Fibroblast of gingiva (primary cell): Measurements from ENCODE around the gene RASL11B.

Source experiments
- DNase-seq: peaks from one replicate; pipeline ENCODE4 v3.0.0-alpha.2; 2011; ENCODE audit warnings: low read depth

The RASL11B gene

DNA sequence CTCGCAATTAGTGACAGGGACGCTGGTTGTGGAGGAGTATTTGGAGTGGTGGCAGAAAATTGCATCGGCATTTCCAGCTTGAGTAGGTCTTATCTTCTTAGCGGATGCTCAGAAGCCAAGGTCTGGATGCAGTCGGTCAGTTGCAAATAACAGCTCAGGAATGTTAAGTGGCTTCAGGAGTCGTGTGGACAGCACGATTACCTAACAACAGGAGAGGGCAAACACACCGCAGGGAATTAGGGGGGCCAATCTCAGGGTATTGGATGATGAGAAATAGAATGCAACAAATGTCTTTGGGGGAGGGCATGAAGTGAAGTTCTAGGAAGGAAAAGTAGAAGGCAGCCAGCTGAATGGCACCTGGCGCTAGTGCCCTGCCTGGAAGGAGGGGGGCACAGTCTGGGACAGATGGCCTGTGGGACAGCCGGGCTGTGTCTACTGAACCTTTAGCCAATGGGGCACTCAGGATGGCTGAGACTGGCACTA lies 11.8 kb downstream of the RASL11B start:
- DNase-seq, result no peak

DNA sequence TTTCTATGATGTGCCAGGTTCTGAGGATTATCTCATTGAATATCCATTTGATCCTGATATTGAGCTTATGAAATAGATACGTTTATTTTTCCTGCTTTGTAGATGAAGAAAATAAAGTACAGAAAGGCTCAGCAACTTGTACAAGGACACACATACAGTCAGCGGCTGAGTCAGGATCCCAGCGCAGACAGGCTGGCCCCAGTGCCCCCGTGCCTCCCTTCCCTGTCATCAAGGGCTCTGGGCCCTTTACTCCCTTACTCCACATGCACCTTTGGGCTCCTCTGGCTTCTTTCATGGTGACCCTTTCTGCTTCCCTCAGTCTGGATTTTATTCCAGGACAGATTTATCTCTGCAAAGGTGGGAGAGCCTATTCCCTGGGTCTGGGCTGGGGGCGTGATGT lies 12.8 kb downstream of the RASL11B start:
- no peak for DNase-seq

DNA sequence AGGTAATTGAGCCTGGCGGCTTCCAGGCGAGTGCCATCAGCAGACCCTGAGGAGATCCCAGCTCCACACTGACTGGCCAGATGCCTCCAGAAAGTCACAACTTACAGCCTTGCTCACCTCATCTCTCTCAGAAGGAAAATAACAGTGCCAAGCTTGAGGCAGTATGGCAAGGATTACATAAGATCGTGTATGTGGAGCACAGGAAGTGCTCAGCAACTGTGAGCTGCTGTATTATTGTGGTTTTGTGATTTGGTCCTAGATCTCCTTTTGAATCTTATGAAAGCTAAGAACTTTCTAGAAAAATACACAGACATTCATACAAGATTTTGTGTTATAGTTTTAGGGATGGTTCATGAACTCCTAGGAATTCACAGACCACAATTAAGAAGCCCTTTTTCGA lies 14.0 kb downstream of the RASL11B start:
- no peak for DNase-seq

DNA sequence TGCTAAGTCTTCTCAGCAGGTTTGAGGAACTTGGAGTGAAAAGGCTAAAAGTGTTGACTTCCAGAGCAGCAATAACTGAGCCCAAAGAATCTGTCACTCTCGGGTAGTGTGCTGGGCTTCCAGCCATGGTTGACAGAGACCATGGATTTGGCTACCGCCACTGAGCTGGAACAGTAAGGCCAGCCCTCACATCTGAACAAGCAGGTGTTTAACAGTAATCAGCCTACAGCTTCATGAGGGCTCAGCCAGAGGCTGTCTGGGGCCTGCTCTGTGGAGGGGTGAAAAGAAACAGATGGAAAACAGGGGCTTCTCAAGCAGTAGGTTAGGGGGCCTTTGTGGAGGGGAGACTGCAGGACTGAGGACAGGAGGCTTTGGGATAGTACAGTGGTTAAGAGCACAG lies 14.9 kb downstream of the RASL11B start:
- no peak for DNase-seq

DNA sequence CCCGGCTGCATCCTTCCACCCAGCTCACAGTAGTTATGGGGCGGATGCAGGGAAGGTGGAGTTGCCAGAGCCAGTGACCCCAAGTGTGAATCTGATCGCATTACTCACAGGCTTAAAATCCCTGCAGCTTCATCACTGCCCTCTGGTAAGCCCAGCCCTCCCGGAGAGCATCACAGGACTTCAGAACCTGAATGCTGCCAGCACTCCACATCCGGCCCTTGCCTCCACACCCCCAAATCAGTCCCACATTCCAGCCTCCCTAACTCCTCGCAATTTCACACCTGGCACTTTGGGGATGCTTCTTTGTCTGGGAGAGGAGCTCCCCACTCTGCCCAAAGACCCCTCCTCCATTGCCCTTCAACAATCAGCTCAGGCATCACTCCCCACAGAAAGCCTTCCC lies 15.6 kb downstream of the RASL11B start:
- no peak for DNase-seq

DNA sequence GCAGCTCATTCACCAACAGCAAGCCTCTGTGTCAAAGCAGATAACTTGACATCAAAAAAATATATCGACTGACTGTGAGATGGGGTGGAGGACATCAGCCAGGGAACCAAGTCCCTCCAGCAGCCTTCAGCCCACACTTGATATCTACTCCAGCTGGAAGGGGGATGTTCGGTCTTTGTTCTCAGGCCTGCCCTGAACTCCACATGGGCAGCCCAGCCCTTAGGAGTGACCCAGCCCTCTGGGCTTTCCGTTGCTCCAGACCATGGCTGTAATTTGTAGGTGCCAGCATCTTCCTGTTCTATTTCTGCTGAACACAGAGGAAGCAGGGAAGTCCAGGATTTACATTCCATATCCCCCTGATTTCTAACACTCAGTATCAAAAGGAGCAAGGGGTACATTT lies 17.4 kb downstream of the RASL11B start:
- DNase-seq, result no peak

DNA sequence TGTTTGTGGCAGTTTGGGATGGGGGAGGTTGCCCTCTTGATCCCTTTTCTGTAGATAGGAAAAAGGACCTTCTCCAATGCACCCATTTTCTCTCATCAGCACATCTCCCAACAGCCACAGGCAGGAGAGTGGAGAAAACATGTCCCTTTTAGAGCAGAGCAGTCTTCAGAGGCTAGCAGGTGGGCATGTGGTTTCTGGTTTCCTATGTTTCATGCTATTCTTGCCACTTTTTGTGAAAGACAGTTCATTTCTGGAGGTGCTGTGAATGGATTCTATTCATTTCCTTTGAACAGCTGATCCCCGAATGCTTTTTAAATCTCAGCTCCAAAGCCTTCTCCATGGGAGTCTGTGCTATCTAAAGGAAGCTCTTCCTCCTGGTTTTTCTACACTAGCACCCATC lies 18.9 kb downstream of the RASL11B start:
- no peak for DNase-seq

DNA sequence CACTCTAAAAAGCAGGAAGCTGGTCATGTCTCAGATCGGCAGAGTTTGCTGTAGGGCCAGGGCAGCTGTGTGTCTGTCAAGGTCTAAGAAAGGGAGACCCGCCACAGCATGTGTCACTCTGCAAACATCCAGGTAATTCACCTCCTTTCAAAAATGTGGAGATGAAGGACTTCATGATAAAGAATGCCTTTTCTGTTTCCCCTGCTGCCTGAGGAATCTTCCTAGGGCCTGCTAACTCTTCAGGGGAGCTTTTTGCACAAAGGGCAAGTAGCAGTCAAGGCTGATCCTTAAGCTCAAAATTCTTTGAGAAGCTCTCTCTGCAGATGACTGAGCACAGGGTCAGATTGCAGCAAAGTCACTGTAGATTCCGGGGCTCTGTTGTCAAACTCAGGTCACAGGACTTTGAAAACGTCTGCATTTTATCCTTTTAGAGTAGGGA lies 21.1 kb downstream of the RASL11B start:
- DNase-seq, result no peak

DNA sequence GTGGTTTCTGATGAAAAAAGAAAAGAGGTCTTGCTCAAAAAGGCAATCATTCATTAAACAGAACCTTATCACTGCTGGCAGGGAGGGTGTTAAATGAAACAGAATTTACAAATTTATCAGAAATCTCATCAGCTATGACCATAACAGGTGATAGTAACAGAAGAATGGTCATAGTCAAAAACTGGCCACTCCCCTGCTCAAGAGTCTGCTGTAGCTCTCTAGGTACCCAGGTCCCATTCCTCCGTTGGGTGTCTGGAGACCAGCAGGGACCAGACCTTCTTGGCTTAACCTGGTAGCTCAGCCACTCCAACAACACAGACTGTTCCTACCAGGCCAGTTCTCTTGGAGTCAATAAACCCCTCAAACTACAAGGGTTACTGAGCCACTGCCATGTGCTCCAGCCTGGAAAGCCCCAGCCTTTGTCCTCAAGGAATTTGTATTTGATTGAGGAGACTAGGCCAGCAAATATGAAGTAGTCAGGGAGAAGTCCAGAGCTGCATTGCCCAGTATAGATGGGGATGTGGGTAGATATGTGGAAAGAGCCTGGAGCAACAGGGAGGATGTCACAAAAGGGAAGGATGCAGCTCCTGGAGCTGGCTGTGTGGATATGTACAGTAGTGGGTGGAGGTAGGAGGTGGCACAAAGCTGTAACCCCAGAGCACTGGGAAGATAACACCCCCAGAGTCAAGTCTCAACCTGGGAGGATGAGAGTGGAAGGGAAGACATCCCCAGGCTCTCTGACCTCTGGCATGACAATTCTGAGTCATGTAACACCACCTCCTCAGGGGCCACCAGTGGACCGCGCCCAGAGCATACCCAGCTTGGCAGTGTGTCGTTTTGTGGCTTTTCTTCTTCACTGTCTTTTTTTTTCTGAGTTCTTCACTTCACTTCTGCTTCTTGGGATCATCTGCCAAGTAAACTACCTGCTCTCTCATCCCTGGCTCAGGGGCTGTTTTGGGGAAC lies 21.9 kb downstream of the RASL11B start:
- DNase-seq, result no peak

DNA sequence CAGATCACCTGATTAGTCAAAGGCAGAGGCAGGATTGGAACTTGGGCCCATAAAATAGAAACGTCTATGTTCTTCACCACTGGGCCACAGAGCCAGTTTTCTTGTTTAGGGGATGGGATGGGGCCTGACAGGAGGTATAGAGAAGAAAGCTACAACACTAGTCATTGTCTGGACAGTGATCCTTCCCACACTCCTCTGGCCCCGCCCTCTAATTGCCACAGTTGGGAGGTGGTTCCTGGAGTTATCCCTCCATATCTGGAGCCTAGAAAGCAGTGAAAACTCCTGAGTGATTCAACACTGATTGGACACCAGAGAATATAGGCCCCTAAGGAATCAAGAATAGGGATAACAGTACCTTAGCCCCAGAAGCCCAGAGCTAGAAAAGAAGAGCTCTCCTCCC lies 22.9 kb downstream of the RASL11B start:
- DNase-seq, result no peak

DNA sequence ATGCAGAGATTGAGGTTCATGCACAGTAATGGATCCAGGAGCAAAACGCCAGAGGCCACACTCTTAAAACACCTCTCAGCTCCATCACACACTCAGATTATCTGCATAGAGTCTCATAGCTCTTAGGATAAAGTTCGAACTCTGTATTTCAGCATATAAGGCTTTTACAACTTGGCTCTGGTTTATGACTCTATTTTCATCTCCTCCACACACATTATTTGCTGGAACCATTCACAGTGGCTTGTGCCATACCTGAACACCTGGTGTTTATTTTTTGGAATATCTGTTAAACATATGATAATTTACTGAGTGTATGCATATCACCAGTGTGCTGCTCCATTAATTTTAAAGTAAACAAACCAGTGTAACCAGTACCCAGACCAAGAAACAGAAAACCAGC lies 27.2 kb downstream of the RASL11B start:
- DNase-seq, result no peak

DNA sequence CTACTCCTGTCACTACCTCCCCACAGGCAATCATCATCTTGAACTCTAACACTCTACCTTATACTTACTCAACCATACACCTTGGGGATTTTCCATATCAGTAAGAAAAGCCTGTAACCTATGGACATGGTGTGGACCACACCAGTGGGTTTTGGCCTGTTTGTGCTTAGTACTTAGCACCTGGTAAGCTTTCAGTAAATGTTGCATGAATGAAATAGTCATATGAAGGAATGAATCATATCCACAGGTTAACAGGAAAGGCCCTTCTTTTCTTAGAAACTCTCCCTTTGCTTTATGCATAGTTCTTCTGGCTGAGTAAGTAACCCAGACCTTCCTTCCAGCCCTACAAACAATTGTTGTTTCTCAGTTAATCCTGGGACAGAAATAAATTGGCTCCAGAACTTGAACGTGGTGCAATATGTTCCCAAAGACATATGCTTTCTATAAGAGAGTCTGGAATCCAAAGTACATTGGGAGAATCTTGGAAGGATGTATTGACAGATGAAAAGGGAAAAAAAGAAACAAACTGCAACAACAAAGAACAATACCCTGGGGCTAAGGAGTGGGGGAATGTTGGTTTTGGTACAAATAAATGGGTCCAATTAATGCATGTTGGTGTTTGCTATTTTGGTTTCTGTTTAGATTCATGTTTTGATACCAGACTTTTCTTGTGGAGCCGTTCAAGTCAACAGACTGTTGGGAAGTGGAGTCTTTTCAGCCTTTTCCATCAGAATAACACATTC lies 27.8 kb downstream of the RASL11B start:
- peak; percentile 79 for DNase-seq

DNA sequence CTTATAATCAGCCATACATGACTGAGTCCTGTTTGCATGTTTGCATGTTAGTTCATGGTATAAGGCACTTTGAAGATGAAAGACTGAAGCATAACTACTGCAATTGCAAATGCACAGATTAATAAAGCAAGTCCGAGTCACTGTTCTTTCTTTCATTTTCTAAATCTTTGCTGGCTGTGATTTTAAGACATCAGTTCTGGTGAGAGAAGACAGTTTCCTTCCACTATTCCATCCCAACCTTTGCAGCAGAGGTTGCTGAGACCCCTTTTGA lies 28.3 kb downstream of the RASL11B start:
- DNase-seq, result no peak

DNA sequence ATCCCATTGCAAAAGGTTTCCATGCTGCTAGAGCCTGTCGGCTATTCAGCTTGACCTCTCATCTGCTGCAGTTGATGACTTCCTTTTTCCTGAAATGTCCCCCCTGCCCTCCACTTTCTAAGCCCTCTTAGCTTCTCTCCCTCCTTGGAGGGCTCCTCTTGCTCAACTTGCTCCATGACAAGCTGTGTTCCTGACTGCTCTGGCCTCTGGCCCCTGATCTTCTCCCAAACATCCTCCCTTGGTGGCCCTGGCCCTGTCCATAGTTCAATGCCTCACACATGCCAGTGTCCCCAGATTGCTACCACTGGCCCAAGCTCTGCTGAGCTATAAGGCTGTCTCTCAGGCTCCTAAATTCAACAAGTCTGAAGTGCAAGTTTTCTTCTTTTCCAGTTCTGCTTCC lies 29.6 kb downstream of the RASL11B start:
- DNase-seq, result no peak

DNA sequence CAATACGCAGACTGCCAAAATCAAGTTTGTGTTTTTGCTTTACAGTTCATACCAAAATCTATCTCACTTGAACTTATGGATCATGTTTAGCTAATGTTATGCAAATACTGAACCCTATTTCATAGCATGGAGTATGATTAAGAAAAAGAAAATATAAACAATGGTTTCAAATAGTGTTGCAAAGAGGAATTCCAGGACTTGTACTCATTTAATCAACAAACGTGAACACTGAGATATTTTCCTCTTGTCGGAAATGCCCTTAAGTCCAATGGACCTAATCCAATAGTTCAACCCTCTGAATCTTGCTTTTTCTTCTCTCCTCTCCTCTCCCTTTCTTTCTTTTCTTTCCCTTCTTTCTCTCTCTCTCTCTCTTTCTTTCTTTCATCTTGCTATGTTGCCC lies 30.8 kb downstream of the RASL11B start:
- DNase-seq, result peak; percentile 82

DNA sequence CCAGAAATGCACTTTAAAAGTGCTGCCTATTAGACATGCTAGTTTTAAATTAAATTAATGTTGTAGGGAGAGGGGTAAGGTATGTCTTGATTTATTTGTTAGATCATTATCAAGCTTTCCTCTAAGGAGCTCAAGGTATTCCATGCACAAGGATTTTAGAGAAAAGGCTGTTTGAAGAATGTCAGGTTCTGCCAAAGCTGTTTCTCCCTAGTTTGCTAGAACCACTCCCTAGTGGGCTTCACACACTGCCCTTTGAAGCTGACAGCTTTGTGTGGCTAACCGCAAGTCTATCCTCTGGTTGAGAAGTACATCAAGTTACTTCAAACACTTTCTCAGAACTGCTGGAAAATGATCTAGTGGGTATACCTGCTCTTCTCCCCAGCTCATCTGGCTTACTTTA lies 32.3 kb downstream of the RASL11B start:
- peak; percentile 56 for DNase-seq

DNA sequence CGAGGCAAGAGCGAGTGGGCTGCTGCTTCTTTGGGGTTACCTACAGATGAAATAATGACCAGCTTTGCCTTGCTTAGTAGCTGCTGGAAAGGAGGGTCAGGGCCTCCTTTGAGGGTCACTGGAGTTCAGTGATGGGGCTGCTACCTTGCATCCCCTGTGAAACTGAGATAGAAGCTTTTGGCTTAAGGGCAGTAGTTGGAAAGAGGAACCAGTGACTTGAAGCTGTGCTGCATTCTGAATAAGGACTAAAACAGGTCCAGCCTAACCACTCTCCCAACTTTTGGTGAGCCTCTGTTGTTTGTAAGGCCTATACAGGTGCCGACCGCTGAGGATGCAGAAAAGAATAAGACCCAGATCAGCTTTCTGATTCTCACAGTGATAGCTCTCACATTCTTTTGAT lies 41.2 kb downstream of the RASL11B start:
- no peak for DNase-seq

DNA sequence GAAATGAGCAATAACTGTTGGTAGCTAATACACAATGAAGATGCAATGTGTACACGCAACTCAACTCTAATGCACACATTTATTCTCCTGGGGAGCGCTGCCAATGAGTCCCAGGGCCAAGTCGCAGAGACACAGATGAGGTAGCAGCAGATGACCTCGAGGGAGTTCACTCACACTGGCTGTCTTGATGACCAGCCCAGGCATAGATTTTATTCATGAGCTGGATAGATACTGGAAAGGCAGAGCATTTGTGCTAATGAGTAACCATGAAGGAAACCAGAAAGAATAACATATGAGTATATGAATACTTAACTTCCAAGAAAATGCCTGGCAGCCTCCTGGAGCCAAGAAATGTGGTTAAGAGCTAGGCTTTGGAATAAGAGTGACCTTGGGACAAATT lies 42.3 kb downstream of the RASL11B start:
- no peak for DNase-seq

DNA sequence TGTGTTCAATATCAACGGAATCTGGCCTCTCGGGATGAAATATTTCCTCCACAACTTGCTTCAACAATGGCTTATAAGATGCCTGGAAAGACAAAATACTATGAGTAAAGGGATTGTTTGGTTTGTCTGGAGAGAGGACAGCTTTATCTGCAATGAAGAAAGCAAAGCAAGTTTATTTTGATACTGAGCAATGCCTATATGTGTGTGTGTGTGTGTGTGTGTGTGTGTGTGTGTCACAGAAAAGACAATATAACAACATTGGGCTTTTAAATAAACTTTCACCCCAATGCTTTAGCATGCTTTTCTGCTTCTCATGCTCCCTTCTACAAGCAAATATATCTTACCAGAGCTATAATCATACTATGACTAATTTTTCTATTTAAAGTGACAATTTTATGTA lies 45.4 kb downstream of the RASL11B start:
- DNase-seq, result no peak

DNA sequence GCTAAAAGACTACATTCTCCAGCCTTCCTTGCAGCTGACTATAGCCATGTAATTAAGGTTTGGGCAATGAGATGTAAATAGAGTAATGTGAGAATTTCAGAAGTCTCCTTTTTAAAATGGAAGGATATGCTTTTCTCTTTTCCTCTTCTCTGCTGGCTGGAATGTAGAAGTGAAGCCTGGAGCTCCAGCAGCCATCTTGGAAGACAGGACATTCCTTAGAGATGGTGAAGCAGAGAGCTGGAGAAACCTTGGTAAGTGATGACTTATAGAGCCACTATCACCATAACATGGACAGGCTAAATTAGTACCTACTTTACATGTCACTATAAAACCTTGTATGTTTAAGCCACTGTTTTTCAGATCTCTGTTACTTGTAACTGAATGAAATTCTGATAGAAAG lies 48.0 kb downstream of the RASL11B start:
- DNase-seq, result no peak

DNA sequence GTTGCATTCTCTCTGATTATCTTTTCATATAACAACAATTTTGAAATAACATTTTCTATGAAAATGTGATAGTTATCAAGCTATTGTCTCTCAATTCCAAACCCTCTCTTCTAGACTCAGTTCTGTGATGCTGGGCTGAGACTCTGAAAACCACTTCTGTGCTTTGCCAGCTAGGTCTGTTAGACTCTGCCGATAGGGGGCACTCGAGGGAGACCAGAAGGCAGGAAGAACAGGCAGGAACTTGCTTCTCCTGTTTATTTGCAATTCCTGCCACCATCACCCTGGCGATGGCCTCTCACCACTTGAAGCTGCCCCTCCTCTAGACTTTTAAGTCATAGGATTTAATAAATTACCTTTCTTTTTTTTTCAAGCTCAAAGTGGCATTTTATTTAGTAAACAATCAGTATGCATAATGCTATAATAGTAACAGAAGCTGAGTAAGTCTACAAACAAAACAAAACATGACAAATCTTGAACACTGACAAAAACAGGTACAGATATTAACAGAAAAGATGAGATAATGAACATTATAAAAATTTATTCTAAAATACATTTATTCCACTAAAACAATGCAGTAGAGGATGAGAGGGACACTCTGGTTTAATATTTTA lies 49.7 kb downstream of the RASL11B start:
- peak; percentile 72 for DNase-seq

DNA sequence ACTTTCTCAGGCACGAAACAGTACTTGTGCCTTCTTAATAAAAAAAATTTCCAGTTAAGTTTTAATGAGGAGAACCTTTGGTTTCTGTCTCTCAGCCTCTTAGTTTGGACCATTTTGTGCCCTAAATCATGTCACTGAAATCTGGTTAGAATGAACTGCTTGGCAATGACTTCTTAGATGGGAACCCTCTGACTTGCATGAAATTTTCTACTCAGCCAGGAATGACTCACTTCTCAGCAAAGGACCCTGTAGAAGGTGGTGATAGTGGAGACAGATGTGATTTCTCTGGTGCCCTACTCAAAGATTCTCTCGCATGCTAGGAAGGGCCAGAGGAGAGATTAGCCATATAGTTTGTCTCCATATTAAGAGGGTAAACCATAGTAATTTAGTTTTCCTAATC lies 50.5 kb downstream of the RASL11B start:
- no peak for DNase-seq

DNA sequence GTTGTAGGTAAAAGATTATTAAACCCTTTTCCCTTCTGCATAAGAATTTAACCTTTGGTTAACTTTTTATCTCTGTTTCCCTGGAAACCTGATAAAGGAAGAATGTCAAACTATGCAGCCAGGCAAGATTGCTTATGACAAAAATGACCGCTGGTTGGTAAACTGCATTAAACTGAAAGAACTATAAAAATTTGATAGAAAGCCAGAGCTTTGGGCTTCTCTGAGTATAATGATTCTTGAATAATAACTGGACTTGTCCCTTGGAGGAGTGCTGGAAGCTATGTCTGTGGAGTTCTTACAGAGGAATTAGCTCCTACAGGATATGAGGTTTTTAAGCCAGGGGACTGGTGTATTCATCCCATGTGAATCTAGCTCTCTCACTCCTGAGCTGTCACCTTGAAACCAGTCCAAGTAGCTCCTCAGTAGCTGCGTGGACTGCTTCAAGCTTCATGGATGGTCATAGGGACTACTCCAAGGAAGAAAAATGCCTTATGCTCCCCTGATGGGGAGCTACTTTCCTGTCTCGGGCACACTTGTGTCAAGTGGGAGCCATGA lies 52.0 kb downstream of the RASL11B start:
- DNase-seq, result peak; percentile 28
